Measurements from ENCODE around the gene CYFIP1.

DNA sequence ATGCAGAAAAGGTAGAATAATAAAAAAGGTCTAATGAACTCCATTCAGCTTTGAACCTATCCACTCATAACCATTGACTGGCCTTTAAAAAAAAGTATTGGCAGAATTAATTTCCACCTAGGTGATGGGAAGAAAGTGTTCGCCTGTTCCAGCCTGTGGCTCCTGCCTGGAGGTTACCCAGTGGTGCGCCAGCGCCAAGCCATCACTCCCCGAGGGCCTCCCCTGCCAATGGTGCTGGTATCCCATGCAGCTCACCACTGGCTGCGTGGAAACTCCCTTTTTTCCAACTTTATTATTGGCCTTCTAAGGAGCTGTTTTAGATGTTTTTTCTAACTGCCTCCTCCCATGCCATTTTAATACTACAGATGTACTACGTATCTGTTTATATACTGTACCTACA, 112.3 kb downstream of the CYFIP1 start:
- TF ChIP-seq CTCF (IDR thresholded peaks at IDR 0.05; ENCODE audit: insufficient read depth, low read depth, low read length) (no peak), EZH2 (IDR thresholded peaks at IDR 0.05; ENCODE audit: insufficient read depth, low read length) (no peak)

Data from astrocyte (in vitro differentiated cells and primary cell).